Activated CD8-positive, alpha-beta T cell treated with anti-CD3 and anti-CD28 coated beads for 36 hours (primary cell): ENCODE data around the gene ZNF195. TPM values are rescaled to one million over a fixed set of nuclear protein-coding genes. Genes with fewer than 3 reads are reported as not detected.

Source experiments
- ATAC-seq: fragments of 200-7000 bp; cut with Tn5 transposase; one replicate; pipeline ENCODE4 v1.10.0; 2021; ENCODE audit warnings: mild to moderate bottlenecking, moderate library complexity
- CTCF ChIA-PET: fragments of 350-600 bp; sonication (Branson Sonifier 250); formaldehyde crosslinking; loops from one replicate; lab custom pipeline; 2021; ENCODE audit warnings: antibody characterized with exemption; lab: Charles Lee
- POLR2A ChIA-PET: fragments of 350-600 bp; sonication (Branson Sonifier 250); formaldehyde crosslinking; loops from one replicate; lab custom pipeline; 2021; ENCODE audit warnings: antibody characterized with exemption; lab: Charles Lee
- DNase-seq: peaks from one replicate; pipeline ENCODE4 v3.0.0-alpha.2; 2020
- H3K27ac Mint-ChIP-seq: one replicate; pipeline ENCODE4 v1.8.0; 2021; ENCODE audit warnings: mild to moderate bottlenecking, mixed read lengths
- H3K27me3 Mint-ChIP-seq: one replicate; pipeline ENCODE4 v1.8.0; 2021; ENCODE audit warnings: mixed read lengths
- H3K36me3 Mint-ChIP-seq: one replicate; pipeline ENCODE4 v1.8.0; 2021; ENCODE audit warnings: low read depth, mixed read lengths
- H3K4me1 Mint-ChIP-seq: one replicate; pipeline ENCODE4 v1.8.0; 2021; ENCODE audit warnings: low read depth, mixed read lengths
- H3K4me3 Mint-ChIP-seq: one replicate; pipeline ENCODE4 v1.8.0; 2021; ENCODE audit warnings: mild to moderate bottlenecking, moderate library complexity, mixed read lengths
- H3K9me3 Mint-ChIP-seq: one replicate; pipeline ENCODE4 v1.8.0; 2021; ENCODE audit warnings: mixed read lengths
- intact Hi-C: fragments of 100-400 bp; cut with micrococcal nuclease; formaldehyde crosslinking; loops from one replicate; pipeline ENCODE4 v1.10.0; 2022
- total RNA-seq, 2 experiments: library from RNA; stranded (reverse); gene quantifications; one replicate each; pipeline ENCODE4 v1.2.3, GENCODE V29; 2021
- TF ChIP-seq, protein P1 (sequence below): fragments of 200-600 bp; IDR thresholded peaks from one replicate; pipeline ENCODE4 v1.8.0; 2022; ENCODE audit warnings: antibody characterized with exemption, mild to moderate bottlenecking

ZNF195 gene
- total RNA-seq, 2 experiments from 2014 or later: 34.3 to 37.6 TPM

- Mint-ChIP-seq H3K27ac (no peak overlapping the region), H3K27me3 (no peaks in the 10 kb centered on the region), H3K4me3 (no peak overlapping the region), H3K4me1 (peaks cover 28% of the 10 kb centered on the region), H3K9me3 (peaks cover 24% of the 10 kb centered on the region), H3K36me3 (peaks cover 88% of the 10 kb centered on the region)
- intact Hi-C loops: no loop called here
- ATAC-seq (no peak), DNase-seq (no peak)
- ChIA-PET CTCF (interaction anchor here (0.7 kb wide), 1 partner anchor 749 kb away, joined by 3 read pairs; no protein-coding TSS in a partner anchor), POLR2A (no interaction called here)
- TF ChIP-seq, protein P1, sequence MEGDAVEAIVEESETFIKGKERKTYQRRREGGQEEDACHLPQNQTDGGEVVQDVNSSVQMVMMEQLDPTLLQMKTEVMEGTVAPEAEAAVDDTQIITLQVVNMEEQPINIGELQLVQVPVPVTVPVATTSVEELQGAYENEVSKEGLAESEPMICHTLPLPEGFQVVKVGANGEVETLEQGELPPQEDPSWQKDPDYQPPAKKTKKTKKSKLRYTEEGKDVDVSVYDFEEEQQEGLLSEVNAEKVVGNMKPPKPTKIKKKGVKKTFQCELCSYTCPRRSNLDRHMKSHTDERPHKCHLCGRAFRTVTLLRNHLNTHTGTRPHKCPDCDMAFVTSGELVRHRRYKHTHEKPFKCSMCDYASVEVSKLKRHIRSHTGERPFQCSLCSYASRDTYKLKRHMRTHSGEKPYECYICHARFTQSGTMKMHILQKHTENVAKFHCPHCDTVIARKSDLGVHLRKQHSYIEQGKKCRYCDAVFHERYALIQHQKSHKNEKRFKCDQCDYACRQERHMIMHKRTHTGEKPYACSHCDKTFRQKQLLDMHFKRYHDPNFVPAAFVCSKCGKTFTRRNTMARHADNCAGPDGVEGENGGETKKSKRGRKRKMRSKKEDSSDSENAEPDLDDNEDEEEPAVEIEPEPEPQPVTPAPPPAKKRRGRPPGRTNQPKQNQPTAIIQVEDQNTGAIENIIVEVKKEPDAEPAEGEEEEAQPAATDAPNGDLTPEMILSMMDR: no peak
Observed at GRCh38 chr11:3370311-3370870, 8.6 kb downstream of the ZNF195 start.

DNA sequence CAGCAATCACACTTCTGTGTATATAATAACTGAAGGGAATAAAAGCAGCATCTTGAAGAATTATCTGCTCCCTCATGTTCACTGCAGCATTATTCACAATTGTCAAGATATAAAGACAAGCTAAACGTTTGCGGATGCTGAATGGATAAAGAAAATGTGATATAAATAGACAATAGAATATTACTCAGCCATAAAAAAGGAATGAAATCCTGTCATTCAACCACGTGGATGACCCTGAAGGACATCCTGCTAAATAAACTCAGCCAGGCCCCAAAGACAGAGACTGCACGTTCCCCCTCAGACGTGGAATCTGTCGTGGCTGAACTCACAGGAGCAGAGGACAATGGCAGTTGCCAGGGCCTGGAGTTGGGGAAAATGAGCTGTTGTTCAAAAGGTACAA lies 9.6 kb downstream of the ZNF195 start:
- intact Hi-C loops: no loop called here
- no peak for ATAC-seq
- TF ChIP-seq, protein P1: no peak
- H3K4me3 Mint-ChIP-seq: no peak overlapping the region
- H3K4me1 Mint-ChIP-seq: peaks cover 25% of the 10 kb centered on the region
- POLR2A ChIA-PET: interaction anchor here (1.8 kb wide), 1 partner anchor 10 kb away, joined by 11 read pairs; the partner anchor contains the start of gene ZNF195
- peaks cover 32% of the 10 kb centered on the region for H3K9me3 Mint-ChIP-seq
- no peak for DNase-seq
- H3K27ac Mint-ChIP-seq: no peak overlapping the region
- no peaks in the 10 kb centered on the region for H3K27me3 Mint-ChIP-seq
- peaks cover 88% of the 10 kb centered on the region for H3K36me3 Mint-ChIP-seq
- CTCF ChIA-PET: interaction anchor here (0.8 kb wide), 1 partner anchor 39 kb away, joined by 4 read pairs; no protein-coding TSS in a partner anchor

DNA sequence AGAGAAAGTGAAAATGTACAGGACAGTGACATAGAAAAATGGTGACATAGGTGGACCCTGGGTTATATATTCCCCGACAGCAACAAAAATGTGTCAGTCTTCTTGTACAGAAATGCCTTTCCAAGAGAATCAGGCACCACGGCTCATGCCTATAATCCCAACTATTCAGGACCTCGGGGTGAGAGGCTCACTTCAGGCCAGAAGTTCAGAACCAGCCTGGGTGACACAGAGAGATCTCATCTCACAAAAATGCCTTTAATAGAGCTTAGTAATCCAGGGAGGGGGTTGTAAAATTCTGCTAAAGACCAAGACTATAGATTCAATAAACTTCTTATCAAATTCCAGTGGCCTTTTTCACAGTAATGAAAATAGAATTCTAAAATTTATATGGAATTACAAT lies 10.7 kb downstream of the ZNF195 start:
- H3K27me3 Mint-ChIP-seq: no peaks in the 10 kb centered on the region
- H3K4me3 Mint-ChIP-seq: no peak overlapping the region
- H3K9me3 Mint-ChIP-seq: peaks cover 39% of the 10 kb centered on the region
- ChIA-PET CTCF (interaction anchor here (1.3 kb wide), 1 partner anchor 40 kb away, joined by 3 read pairs; no protein-coding TSS in a partner anchor), POLR2A (interaction anchor here (1.8 kb wide), 1 partner anchor 11 kb away, joined by 11 read pairs; the partner anchor contains the start of gene ZNF195)
- intact Hi-C loops: no loop called here
- peaks cover 15% of the 10 kb centered on the region for H3K4me1 Mint-ChIP-seq
- DNase-seq (no peak), ATAC-seq (no peak)
- TF ChIP-seq, protein P1: no peak
- H3K36me3 Mint-ChIP-seq: peaks cover 88% of the 10 kb centered on the region
- H3K27ac Mint-ChIP-seq: no peak overlapping the region

DNA sequence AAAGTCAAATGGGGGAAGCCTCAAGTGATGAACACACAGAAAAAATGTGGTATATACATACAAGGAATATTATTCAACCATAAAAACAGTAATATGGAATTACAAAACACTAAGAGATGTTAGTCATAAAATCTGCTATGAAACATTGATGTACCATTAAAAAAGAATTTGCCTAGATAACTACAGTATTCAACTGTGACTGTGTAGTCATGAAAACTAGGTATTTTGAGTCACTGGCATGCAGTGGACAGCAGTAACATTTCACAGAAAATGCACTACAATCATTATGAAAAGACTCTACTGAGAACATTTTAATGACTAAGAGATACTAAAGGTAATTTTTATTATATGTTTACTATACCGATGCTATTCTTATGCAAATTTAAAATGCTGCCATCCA lies 11.7 kb downstream of the ZNF195 start:
- no peaks in the 10 kb centered on the region for H3K27me3 Mint-ChIP-seq
- POLR2A ChIA-PET: interaction anchor here (0.6 kb wide), 1 partner anchor 393 kb away, joined by 4 read pairs; no protein-coding TSS in a partner anchor
- no peak overlapping the region for H3K4me3 Mint-ChIP-seq
- CTCF ChIA-PET: no interaction called here
- peaks cover 10% of the 10 kb centered on the region for H3K4me1 Mint-ChIP-seq
- intact Hi-C loops: no loop called here
- no peak for DNase-seq
- TF ChIP-seq, protein P1: no peak
- H3K36me3 Mint-ChIP-seq: peaks cover 88% of the 10 kb centered on the region
- ATAC-seq: no peak
- no peak overlapping the region for H3K27ac Mint-ChIP-seq
- peaks cover 45% of the 10 kb centered on the region for H3K9me3 Mint-ChIP-seq

- DNase-seq (no peak), ATAC-seq (no peak)
- Mint-ChIP-seq H3K4me3 (no peak overlapping the region), H3K27me3 (no peaks in the 10 kb centered on the region), H3K27ac (no peak overlapping the region), H3K36me3 (peaks cover 80% of the 10 kb centered on the region), H3K4me1 (no peaks in the 10 kb centered on the region), H3K9me3 (peaks cover 48% of the 10 kb centered on the region)
- intact Hi-C loops: no loop called here
- TF ChIP-seq, protein P1: no peak
- CTCF ChIA-PET: no interaction called here
- POLR2A ChIA-PET: no interaction called here
Observed at GRCh38 chr11:3359092-3359824, 19.7 kb downstream of the ZNF195 start.
